Measurements from ENCODE around the gene CLSTN1. TPM values are rescaled to one million over a fixed set of nuclear protein-coding genes. Genes with fewer than 3 reads are reported as not detected.

The CLSTN1 gene
- total and polyA plus RNA-seq, 12 donors: 37.1 to 79.8 (median 63.8) TPM

DNA sequence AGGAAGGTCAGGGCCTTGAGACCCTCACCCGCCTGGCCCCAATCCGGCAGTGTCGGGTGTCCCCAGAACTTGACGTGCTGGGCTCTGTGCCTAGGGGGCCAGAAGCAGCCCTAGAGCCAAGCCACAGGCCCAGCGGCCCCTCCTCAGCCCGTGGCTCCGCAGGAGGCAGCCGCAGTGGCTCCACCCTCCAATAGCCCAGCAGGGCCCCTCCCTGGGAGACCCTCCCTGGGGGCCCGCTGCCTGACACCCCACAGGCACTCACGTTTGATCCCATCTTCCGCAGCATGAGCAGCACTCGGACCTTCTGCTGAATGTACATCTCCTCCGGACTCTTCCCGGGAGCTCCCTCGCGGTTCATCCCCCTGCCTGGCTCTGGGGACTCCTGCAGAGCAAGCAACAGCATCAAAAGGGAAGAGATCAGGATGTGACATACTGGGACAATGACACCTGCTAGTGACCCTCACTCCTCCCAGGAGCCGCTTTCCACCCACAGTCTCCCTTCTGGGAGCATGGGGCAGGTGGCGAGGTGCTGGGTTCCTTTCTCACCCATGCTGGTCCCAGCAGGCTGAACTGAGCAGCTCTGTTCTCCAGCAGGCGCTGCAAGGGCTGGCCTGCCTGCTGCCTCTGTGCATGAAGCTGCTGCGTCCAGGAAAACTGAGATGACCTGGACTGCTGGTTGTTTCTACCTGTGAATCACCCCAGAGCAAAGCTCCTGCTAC is 48.1 kb upstream of the CLSTN1 start:
- H3K27ac ChIP-seq: no peak overlapping the region
- no peaks in the 10 kb centered on the region for H3K27me3 ChIP-seq
- no peaks in the 10 kb centered on the region for H3K9me3 ChIP-seq
- peaks cover 0 to 58% (median 28%) of the 10 kb centered on the region in 9 donors for H3K36me3 ChIP-seq
- WGBS, 2 donors: 87 to 88% methylated on average over 20 of the region's 20 CpGs
- TF ChIP-seq, protein P1, sequence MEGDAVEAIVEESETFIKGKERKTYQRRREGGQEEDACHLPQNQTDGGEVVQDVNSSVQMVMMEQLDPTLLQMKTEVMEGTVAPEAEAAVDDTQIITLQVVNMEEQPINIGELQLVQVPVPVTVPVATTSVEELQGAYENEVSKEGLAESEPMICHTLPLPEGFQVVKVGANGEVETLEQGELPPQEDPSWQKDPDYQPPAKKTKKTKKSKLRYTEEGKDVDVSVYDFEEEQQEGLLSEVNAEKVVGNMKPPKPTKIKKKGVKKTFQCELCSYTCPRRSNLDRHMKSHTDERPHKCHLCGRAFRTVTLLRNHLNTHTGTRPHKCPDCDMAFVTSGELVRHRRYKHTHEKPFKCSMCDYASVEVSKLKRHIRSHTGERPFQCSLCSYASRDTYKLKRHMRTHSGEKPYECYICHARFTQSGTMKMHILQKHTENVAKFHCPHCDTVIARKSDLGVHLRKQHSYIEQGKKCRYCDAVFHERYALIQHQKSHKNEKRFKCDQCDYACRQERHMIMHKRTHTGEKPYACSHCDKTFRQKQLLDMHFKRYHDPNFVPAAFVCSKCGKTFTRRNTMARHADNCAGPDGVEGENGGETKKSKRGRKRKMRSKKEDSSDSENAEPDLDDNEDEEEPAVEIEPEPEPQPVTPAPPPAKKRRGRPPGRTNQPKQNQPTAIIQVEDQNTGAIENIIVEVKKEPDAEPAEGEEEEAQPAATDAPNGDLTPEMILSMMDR (IDR thresholded peaks at IDR 0.05): no peak
- H3K4me1 ChIP-seq: peaks cover 7 to 41% (median 32%) of the 10 kb centered on the region in 9 donors
- no peak overlapping the region for H3K4me3 ChIP-seq
- DNase-seq (no peak), ATAC-seq (no peak)
- intact Hi-C loops (cut with DNase I): loop anchor here in 6 of 10 donors (5.0 to 10.0 kb wide), 4 partner anchors 40 to 237 kb away; partner anchors contain the start of genes UBE4B (in 4 of the 6), CTNNBIP1 (in 1 of the 6), LZIC (in 1 of the 6) and NMNAT1 (in 1 of the 6)

DNA sequence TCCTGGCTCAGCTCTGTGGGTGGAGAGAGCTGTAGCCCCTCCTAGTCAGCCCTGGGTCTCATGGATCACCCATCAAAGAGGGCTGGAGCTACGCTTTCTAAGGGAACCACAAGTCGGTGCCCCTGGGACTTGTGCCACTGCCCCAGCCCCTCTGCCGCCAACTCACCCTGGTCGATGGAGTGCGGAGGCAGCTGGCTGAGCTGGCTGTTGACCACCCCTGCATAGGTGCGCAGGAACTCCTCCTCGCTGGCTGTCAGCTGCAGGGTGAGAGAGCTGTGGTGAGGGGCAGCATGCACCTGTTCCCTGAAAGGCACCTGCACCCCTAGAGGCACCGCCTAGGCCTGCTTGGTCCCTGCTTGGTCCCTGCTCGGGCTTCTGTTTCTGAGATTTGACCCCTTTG is 47.3 kb upstream of the CLSTN1 start:
- Histone ChIP-seq H3K27me3 (no peaks in the 10 kb centered on the region), H3K4me3 (no peak overlapping the region), H3K9me3 (no peaks in the 10 kb centered on the region), H3K36me3 (peaks cover 0 to 62% (median 28%) of the 10 kb centered on the region in 9 donors), H3K4me1 (peaks cover 7 to 41% (median 30%) of the 10 kb centered on the region in 9 donors), H3K27ac (no peak overlapping the region)
- 91% methylated on average over 9 of the region's 9 CpGs for WGBS, 2 donors
- TF ChIP-seq, protein P1 (IDR thresholded peaks at IDR 0.05): no peak
- DNase-seq (no peak), ATAC-seq (no peak)
- intact Hi-C loops (cut with DNase I): loop anchor here in 6 of 10 donors (5.0 to 10.0 kb wide), 4 partner anchors 41 to 236 kb away; partner anchors contain the start of genes UBE4B (in 4 of the 6), CTNNBIP1 (in 1 of the 6), LZIC (in 1 of the 6) and NMNAT1 (in 1 of the 6)

DNA sequence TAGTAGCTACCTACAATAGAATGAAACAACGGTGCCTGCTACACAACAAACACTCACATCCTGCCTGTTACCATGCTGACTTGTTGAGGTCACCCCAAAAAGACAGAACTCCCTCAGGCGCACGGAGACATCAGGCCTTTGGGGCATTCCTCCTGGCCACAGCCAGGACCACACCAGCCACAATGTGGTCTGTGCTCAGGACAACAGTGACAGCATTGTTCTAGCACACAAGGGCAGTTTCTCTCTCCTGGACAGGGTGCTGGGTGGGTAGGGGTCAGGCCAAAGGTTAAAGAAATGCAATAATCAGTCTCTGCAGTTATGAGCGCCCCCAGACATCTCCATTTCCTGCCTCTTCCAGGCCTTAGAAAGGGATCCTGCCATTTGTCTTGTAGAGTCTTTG is 46.8 kb upstream of the CLSTN1 start:
- Histone ChIP-seq H3K27me3 (no peaks in the 10 kb centered on the region), H3K4me3 (no peak overlapping the region), H3K27ac (no peak overlapping the region), H3K9me3 (no peaks in the 10 kb centered on the region), H3K4me1 (peaks cover 7 to 41% (median 28%) of the 10 kb centered on the region in 9 donors), H3K36me3 (peaks cover 0 to 66% (median 28%) of the 10 kb centered on the region in 9 donors)
- 89 to 90% methylated on average over 4 of the region's 4 CpGs for WGBS, 2 donors
- ATAC-seq: no peak
- no peak for DNase-seq
- intact Hi-C loops (cut with DNase I): loop anchor here in 6 of 10 donors (5.0 to 10.0 kb wide), 4 partner anchors 42 to 236 kb away; partner anchors contain the start of genes UBE4B (in 4 of the 6), CTNNBIP1 (in 1 of the 6), LZIC (in 1 of the 6) and NMNAT1 (in 1 of the 6)
- TF ChIP-seq, protein P1 (IDR thresholded peaks at IDR 0.05): no peak

DNA sequence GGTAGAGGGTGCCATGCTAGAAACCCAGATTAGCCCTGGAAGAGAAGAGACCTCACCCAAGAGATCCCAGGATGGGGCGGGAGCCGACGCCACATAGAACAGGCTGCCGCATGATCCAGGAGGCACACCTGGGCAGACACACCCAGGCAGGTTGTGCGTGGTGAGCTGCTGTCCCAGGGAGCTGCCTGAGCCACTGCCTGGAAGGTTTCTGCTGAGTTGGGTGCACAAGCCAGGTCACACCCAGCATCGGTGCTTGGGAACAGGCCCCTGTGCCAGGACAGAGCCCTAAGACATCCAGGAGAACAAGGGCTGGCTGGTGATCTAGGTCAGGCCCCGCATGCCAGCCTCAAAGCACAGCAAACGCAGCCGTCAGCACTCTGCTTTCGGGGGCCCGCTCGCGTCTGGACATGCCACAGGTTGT is 46.1 kb upstream of the CLSTN1 start:
- Histone ChIP-seq H3K27me3 (no peaks in the 10 kb centered on the region), H3K4me1 (peaks cover 0 to 38% (median 21%) of the 10 kb centered on the region in 9 donors), H3K27ac (no peak overlapping the region), H3K36me3 (peaks cover 0 to 70% (median 28%) of the 10 kb centered on the region in 9 donors), H3K4me3 (no peak overlapping the region), H3K9me3 (no peaks in the 10 kb centered on the region)
- TF ChIP-seq, protein P1 (IDR thresholded peaks at IDR 0.05): no peak
- no peak for DNase-seq
- intact Hi-C loops (cut with DNase I): loop anchor here (2.0 to 10.0 kb wide), 11 partner anchors 42 to 243 kb away; partner anchors contain the start of genes UBE4B (in 4 of the 10), CTNNBIP1 (in 1 of the 10), LZIC (in 1 of the 10) and NMNAT1 (in 1 of the 10)
- 92 to 96% methylated on average over 13 of the region's 13 CpGs for WGBS, 2 donors
- no peak for ATAC-seq

Data from heart right ventricle (tissue), 16 donors.